HG02870 (cell line): ENCODE data around the gene LHPP.
"Not testable (repeated sequence)": the region's sequence is repeated elsewhere in the genome, so short reads cannot be mapped to it uniquely, and the experiment has no call there.

Experiments
- ATAC-seq: cut with Tn5 transposase; IDR thresholded peaks from one replicate; pipeline ENCODE4 v1.9.1; 2021; ENCODE audit warnings: mild to moderate bottlenecking, moderate library complexity; ENCODE audit not compliant: unreplicated experiment

The LHPP gene

DNA sequence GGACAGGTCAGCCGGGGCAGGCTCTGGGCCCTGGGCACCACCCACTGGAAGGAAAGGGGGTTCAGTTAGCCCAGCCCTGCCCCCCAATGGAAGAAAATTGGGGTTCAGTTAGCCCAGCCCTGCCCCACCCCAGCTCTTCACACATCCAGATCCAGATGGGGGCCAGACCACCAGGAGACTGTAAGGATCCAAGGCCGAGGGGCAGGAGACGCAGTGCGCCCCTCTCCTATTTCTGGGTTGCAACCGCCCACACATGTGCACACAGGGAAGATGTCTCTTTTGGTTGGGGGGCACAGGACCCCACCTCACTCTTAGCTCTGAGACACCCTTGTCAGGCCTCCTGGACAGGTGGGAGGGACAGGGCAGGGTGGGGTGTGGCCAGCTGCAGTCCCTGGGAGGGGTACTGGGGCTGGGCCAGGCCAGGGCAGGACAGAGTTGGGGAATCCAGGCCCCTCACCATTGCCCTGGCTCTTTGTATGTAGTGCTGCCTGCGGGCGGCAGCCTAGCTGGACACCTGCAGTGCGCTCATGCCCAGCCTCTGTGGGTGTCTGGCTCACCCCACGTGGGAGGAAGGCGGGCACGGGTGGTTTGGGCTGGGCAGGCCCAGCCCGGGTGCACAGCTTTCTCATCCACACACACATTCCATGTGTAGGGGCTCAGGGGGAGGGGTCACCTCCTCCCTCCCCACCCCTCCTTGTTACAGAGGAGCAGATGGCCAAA lies 141.2 kb downstream of the LHPP start:
- no peak for ATAC-seq

DNA sequence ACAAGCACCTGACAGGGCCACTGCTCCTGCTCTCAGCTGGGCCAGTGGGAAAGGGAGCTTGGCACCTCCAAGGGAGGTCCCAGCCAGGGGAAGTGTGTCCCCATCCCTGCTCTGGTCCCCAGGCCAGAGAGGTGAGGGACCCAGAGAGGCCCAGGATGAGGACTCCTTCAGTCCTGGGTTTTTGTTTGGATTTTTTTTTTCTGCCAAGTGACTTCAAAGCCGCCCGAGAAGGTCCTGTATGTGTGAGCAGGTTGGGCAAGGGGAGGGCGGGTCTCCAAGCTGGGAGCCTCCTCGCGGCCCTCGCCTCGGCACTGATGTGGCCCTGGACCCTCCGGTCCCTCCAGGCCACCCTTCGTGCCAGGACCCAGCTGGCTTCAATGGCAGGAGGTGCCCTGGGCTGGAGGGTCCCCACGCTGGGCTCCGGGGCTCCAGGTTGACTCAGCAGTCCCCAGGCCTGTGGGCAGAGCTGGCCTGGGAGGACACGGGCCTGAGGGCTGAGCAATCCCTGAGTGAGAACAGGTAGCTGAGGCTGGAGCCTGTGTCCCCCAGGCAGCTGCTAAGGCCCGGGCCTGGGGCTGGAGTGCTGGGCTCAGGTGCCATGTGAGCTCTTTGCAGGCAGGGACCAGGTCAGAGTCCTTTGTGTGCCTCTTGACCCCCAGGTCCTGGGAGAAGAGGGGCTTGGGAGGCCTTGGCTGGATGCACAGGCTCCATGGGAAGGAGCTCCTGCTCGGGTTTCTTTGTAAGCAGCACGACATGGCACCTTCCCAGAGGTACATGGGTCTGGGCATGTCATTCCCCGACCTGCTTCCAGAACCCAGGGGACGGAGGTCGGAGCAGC lies 142.0 kb downstream of the LHPP start:
- ATAC-seq, result no peak

DNA sequence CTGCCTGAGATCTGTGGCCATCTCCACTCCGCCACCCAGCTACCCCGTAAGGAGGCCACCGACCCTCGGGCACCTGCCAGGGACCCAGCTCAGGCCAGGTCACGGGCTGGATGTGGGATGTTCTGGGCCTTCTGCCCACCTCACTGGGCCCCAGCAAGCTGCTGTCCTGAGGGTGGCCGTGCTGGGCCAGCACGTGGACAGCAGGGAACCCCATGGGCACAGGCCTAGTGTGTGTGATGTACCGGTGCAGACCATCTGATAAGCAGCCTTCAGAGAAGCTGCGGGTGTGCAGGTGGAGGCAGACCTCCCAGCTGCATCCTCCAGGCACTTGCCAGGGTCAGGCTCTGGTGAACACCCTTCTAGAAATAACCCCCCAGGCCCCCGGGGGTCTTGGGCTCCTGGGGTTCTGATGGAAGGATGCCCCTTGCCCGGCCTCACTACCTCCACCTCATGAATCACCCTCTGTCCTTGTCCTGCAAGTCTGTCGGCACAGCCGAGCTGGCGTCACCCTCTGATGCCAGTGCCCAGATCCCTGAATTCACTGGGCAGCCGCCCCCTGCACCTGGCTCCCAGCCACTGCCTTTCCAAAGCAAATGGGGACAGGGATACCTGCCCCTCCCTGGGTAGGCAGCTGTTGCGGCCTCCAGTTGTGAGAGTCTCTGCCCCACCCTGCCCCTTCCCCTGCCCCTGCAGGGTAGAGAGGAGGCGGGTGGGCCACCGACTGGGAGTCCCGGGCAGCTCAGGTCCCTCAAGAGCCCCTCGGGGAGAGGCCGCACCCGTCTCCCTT lies 142.8 kb downstream of the LHPP start:
- no peak for ATAC-seq

DNA sequence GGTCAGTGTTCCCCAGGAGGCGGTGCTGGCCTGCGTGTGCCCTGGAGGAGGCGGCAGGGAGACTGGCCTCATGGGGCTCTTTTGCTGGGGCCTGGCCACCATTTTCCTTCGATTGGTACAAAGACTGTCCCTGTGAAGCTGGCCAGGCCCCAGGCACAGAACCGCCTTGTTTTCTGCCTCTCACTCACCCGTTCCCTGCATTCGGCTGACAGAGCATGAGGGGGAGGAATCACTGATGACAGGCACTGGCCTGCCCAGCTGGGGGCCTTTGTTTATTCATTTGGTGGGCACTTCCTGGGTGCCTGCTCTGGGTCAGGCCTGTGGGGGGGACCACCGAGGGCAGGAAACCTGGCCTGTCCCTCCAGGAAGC lies 143.4 kb downstream of the LHPP start:
- no peak for ATAC-seq

DNA sequence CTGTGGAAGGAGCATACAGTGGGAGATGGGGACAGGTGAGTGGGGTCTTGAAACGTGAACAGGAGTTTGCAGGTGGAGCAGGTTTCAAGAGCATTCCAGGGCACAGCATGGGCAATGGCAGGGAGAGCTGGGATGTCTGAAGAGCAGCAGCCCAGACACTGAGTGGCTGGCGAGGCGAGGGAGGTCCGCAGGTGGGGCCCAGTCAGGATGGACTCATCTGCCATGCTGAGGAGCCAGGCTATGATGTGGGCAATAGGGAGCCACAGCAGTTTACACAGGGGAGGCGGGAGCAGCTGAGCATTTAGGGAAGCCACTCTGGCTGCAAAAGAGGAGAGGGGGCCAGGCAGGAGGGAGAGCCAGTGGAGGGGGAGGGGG lies 143.8 kb downstream of the LHPP start:
- ATAC-seq, result no peak

DNA sequence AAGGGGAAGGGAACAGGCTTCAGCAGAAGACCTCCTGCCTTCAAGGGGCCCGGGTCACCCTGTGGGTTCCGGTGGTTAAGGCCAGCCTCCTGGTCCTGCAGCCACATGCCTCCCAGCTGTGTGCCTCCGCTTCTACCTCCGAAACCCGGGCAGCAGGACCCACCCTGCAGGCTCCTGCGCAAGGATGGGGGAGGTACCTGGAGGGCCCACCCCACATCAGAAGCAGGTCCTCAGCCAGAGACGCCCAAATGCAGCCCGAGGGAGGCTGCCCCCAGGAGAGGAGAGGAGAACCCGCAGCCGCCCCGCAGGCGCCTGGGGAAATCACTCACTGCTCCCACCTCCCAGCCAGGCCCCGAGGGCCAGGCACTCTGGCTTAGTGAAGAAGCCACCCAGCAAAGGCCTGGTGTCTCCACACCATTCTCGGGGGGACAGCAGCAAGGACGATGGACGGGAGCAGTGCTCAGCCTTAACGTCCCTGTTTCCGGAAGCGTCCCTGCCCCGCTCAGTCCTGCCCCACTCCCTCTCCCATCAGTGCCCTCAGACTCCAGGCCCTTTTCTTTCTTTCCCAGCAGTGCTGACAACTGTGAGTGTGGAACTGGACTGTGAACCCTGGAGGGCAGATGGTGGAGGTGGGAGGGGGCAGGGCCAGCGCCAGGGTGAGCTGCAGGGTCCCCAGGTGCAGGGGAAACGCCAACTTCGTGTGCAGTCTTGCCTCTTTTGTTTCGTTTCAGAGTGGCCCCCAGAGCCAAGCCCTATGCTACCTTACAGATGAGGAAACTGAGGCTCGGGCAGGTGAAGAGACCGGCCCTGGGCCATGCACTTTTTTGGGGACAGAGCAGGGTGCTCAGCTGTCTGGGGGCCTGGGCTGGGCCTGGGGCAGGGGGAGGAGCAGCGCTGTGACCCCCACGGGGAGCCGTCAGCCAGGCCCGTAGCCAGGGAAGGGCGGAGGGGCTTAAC lies 144.5 kb downstream of the LHPP start:
- ATAC-seq, result no peak

DNA sequence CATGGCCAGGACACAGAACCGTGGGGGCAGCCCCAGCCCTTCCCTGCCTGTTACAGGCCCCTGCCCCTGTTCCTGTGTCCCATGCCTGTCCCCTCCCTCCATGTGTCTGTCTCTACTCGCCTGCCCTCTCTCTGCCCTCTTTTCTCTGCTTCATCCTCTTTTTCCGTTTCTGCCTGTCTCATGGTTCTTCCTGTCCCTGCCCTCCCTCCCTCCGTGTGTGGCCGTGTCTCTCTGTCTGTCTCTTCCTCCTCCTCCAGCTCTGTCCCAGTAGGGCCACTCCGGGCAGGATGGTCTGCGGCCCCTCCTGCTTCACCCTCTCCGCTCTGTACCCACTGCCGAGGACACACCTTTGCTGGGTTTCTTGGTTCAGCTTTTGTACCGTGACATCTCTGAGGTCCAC lies 145.2 kb downstream of the LHPP start:
- no peak for ATAC-seq

DNA sequence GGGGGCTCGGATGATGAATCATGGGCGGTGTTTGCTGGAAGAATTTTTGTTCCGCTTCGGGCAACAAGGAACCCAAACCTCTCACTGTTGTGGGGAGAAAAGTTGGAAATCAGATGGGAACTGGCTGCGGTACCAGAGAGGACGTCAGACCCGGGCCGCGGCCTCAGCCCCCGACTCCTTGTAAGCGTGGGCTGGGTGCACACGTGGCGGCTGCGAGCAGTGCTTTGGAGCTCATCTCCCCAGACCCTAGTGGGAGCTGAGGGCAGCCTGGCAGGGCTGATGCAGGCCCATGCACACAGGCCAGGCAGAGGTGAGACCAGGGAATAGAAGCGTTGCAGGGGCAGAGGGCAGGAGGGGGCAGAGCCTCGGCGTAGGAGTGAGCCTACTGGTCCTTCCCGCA lies 146.1 kb downstream of the LHPP start:
- no peak for ATAC-seq

DNA sequence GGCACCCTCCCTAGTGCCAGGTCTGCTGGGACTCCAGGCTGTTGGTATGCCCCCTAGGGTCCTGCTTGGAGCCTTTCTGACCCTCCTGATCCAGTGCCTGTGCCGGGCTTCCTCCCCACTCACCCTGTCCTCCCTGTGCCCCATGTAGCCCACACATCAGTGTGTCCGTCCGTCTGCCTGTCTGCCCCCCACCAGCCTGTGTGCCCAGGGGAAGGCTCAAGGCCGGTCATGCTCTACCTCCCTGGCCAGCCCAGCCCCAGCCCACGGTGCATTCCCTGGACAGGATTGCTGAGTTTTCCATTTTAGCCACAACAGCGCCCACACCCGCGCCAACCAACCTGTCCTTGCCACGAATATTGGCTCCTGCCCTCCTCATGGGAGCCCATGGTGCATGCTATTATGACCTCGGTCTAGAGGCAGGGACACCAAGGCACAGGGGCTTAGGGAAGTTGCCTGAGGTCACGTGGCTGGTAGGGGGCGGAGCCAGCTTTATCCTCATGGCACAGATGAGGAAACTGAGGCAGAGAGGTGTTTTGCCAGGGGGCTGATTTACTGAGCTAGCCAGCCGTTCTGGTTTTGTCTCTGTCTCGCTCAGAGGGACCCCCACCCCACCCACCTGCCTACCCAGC lies 146.6 kb downstream of the LHPP start:
- no peak for ATAC-seq

DNA sequence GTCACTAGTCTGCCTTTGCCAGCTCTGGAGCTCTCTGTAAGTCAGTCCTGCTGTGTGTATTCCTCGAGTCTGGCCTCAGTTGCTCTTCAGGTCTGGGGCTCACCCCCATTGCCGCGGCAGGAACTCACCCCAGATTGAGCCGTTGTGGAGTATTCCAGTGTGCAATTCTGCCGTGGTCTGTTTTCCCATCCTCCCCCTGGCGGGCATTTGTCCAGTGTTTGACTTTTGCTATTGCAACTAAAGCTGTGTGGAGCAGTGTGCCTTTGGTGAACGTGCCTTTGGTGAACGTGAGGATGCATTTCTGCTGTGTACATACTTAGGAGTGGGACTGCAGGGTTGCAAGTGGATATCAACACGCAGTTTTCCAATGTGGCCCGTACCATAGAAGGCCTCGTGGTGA lies 148.1 kb downstream of the LHPP start:
- no peak for ATAC-seq

DNA sequence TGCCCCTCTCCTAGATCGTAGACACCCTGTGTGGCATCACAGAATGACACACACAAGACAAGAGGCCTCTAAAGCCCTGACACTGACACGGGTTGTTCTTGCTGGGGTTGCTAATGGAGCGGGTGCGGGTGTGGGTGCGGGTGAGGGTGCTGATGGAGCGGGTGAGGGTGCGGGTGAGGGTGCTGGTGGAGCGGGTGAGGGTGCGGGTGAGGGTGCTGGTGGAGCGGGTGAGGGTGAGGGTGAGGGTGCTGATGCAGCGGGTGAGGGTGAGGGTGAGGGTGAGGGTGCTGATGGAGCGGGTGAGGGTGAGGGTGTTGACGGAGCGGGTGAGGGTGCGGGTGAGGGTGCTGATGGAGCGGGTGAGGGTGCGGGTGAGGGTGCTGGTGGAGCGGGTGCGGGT lies 148.6 kb downstream of the LHPP start:
- ATAC-seq, result not testable (repeated sequence)

DNA sequence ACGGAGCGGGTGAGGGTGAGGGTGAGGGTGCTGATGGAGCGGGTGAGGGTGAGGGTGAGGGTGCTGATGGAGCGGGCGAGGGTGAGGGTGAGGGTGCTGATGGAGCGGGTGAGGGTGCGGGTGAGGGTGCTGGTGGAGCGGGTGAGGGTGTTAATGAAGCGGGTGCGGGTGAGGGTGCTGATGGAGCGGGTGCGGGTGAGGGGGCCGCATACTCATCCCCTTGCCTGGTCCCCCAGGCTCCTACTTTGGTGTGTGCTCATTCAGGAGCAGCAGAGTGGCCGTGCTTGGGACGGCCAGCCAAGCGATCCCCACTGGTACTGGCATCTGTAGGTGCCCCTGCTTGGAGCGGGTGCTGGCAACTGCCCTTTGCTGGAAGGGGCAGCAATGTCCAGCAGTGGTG lies 149.2 kb downstream of the LHPP start:
- not testable (repeated sequence) for ATAC-seq

DNA sequence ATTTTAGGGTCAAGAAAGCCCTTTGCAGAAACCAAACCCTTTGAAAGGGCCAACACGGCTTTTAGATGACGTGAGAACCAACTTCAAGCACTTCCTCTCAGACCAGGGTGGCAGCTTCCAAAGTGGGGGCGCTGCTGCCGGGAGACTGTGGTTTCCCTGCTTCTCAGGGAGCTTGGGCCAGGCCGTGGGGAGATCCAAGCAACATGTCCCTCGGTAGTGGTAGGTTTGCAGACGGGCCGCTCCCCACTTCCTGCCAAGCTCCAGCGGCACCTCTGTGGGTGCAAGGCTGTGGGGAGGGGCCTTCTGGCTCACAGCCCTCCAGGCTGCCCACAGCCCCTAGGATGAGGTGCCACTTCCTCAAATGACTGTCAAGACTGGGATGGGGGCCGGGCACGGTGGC lies 150.1 kb downstream of the LHPP start:
- ATAC-seq, result no peak

DNA sequence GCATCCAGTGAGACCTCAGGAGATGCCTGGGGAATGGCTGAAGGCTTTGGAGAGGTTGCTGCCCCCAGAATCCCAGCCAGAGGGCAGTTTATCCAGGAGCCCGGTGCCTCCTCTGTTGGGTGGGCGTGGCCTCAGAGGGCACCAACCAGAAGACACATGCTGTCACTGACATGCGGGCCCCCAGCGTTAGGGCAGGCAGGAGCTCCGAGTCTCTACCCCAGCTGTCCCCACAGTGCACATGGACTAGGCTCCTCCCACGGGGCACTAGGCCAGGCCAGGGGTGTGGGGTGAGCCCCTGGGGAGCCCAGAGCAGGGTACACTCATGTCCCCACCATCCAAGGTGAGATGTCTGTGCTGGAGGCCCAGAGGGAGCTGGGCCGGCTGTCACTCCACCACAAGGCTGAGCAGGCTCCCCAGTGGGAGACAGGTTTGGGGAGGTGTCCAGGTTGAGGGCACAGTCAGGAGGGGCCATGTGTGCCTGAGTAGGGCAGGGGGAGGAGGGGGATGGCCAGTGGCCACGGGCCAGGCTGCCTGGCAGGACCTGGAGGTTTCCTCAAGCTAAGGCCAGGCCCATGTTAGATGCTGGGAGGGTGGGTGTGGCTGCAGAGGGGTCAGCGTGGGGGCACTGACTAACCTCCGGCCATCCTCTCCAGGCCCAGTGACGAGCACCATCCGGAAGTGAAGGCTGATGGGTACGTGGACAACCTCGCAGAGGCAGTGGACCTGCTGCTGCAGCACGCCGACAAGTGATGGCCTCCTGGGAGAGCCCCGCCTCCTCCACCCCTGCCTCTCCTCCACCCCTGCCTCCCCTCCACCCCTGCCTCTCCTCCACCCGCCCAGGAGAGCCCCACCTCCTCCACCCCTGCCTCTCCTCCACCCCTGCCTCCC lies 151.2 kb downstream of the LHPP start:
- ATAC-seq, result no peak

DNA sequence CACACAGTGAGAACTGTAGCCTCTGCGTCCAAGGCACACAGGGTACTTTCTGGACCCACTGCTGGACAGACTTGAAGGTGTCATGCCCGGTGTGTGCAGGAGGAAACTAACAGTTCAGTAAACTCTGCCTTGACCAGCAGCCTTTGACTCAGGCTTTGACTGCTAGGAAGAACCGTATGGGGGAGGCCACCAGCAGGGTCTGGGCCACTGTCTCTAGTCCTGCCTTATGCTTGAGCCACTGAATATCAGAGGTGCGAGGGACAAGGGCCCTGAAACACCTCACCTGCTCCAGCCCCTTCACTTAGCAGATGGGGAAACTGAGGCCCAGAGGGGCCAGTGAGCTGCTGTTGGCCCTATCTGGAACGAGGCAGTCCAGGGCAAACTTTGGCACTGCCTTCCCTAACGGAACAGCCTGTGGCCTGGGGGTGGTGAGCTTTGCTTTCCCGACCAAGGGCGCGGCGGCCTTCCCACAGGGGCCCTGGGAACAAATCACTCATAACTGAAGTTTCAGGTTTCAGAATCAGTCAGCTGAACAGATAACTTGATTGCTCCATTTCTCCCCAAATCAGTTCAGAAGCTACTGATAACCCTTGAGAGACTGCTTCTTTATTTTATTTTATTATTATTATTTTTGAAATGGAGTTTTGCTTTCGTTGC lies 152.5 kb downstream of the LHPP start:
- peak; percentile 70 for ATAC-seq

DNA sequence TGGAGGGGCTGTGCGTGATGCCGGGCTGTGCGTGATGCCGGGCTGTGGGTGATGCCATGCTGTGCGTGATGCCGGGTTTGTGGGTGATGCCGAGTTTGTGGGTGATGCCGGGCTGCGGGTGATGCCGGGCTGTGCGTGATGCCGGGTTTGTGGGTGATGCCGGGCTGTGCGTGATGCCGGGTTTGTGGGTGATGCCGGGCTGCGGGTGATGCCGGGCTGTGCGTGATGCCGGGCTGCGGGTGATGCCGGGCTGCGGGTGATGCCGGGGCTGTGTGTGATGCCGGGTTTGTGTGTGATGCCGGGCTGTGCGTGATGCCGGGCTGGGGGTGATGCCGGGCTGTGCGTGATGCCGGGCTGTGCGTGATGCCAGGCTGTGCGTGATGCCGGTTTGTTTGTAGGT lies 153.6 kb downstream of the LHPP start:
- no peak for ATAC-seq

DNA sequence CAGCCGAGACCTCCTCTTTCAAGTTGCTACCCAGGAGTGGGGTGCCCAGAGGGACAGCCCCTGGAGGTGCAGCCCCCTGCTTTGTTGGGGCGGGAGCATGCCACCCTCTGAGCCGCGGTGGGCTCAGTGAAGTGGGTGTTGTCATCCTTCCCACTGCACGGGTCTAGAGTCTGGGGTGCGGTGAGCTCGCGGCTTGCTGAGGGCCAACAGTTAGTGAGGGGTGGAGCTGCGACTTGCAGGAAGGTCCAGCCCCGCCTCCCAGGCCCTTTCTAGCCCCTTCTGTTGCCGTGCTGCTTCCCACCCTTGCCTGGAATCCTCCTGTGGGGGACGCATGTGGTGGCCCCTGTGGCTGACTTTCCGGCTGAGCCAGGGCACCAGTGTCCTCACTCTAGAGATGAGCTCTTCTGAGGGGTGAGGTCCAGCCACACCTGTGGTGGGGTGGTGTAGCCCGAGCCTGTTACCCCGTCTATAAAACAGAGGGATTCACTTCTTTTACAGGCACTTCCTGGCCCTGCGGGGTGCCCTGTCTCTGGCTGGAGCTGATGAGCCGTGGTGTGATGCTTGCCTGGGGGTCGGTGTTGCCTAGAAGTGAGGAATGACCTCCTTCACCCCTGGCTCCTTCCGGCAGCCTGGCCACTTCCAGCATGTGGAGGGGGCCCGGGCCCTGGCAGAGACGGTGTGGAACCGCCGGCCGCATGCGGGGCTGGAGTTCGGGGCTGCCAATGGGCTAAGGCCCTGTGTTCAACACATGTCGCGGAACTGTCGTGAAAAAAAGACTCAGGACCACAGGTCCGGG lies 154.6 kb downstream of the LHPP start:
- no peak for ATAC-seq

DNA sequence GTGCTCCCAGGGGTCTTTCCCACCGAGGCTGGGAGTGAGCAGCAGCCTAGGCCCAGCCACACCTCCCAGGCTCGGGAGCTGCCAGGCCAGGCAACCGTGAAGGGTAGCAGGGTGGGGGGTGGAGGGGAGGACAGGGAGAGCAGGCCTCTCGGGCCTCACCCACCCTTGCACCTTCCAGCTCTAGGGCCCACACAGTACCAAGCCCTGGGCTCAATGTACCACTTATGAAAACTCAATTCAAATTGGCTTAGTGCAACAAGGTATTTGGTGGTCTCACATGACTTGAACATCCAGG lies 155.2 kb downstream of the LHPP start:
- no peak for ATAC-seq
